ENCODE data around the gene SRCAP.

Gene SRCAP

GRCh38 chr16:30731411-30731810 is 32.4 kb downstream of the SRCAP start:
- peak; percentile 31 for DNase-seq (ENCODE audit: low read depth)
- no peak overlapping the region for H3K4me3 ChIP-seq (ENCODE audit: low read depth, low read length)
- no peak for TF ChIP-seq CTCF (IDR thresholded peaks at IDR 0.05; ENCODE audit: insufficient read depth, low read depth, low read length, missing control alignments)

GRCh38 chr16:30736995-30737793 is 38.2 kb downstream of the SRCAP start:
- DNase-seq (ENCODE audit: low read depth), result no peak
- no peak for TF ChIP-seq CTCF (IDR thresholded peaks at IDR 0.05; ENCODE audit: insufficient read depth, low read depth, low read length, missing control alignments)
- no peak overlapping the region for H3K4me3 ChIP-seq (ENCODE audit: low read depth, low read length)

- TF ChIP-seq CTCF (IDR thresholded peaks at IDR 0.05; ENCODE audit: insufficient read depth, low read depth, low read length, missing control alignments), result no peak
- no peak overlapping the region for H3K4me3 ChIP-seq (ENCODE audit: low read depth, low read length)
- DNase-seq (ENCODE audit: low read depth), result no peak
These were observed 39.0 kb downstream of the SRCAP start for GRCh38 chr16:30737794-30738648.

GRCh38 chr16:30738984-30739951 is 40.3 kb downstream of the SRCAP start:
- H3K4me3 ChIP-seq (ENCODE audit: low read depth, low read length), result no peak overlapping the region
- DNase-seq (ENCODE audit: low read depth), result no peak

GRCh38 chr16:30740364-30741251 is 41.6 kb downstream of the SRCAP start:
- no peak for DNase-seq (ENCODE audit: low read depth)

More at GRCh38 chr16:30738984-30739951, 40.3 kb downstream of the SRCAP start:
- no peak for TF ChIP-seq CTCF (IDR thresholded peaks at IDR 0.05; ENCODE audit: insufficient read depth, low read depth, low read length, missing control alignments)

More at GRCh38 chr16:30740364-30741251, 41.6 kb downstream of the SRCAP start:
- no peak for TF ChIP-seq CTCF (IDR thresholded peaks at IDR 0.05; ENCODE audit: insufficient read depth, low read depth, low read length, missing control alignments)
- H3K4me3 ChIP-seq (ENCODE audit: low read depth, low read length), result no peak overlapping the region
